Osteoblast (primary cell): ENCODE results near the gene DNAJC1. TPM values are rescaled to one million over a fixed set of nuclear protein-coding genes. Genes with fewer than 3 reads are reported as not detected.
A peak's percentile ranks its signal among the peaks of the same experiment; 100 is the strongest.
"Not testable (repeated sequence)": the region's sequence is repeated elsewhere in the genome, so short reads cannot be mapped to it uniquely, and the experiment has no call there.

Experiments used
- DNase-seq: peaks from one replicate; pipeline ENCODE4 v3.0.0; 2011; ENCODE audit warnings: low spot score, mixed read lengths; ENCODE audit not compliant: insufficient read length; ENCODE audit errors: missing footprints
- H2AFZ ChIP-seq: 2 replicates; pipeline ENCODE4 v1.6.0; 2011; ENCODE audit warnings: mild to moderate bottlenecking, low read length
- H3K27ac ChIP-seq: 2 replicates; pipeline ENCODE4 v1.5.1; 2011; ENCODE audit warnings: mild to moderate bottlenecking, low read depth, low read length, moderate library complexity
- H3K27me3 ChIP-seq: 2 replicates; pipeline ENCODE4 v1.6.0; 2012; ENCODE audit warnings: mild to moderate bottlenecking, control low read depth, inconsistent platforms, low read length, moderate library complexity; ENCODE audit not compliant: insufficient read depth
- H3K36me3 ChIP-seq: 2 replicates; pipeline ENCODE4 v1.5.1; 2011; ENCODE audit warnings: mild to moderate bottlenecking, low read length, control low read depth, moderate library complexity; ENCODE audit not compliant: insufficient read depth
- H3K4me1 ChIP-seq: 2 replicates; pipeline ENCODE4 v1.5.1; 2011; ENCODE audit warnings: mild to moderate bottlenecking, low read length, control low read depth, moderate library complexity; ENCODE audit not compliant: insufficient read depth
- H3K4me2 ChIP-seq: 2 replicates; pipeline ENCODE4 v1.6.0; 2011; ENCODE audit warnings: mild to moderate bottlenecking, low read length; ENCODE audit not compliant: insufficient read depth
- H3K4me3 ChIP-seq: fragments of 200-600 bp; sonication (generic); 3 replicates; pipeline ENCODE4 v1.5.1; 2012; ENCODE audit warnings: mild to moderate bottlenecking, low read length, inconsistent platforms; ENCODE audit not compliant: insufficient read depth
- H3K79me2 ChIP-seq: 2 replicates; pipeline ENCODE4 v1.6.0; 2012; ENCODE audit warnings: mild to moderate bottlenecking, low read length, control low read depth, inconsistent platforms; ENCODE audit not compliant: insufficient read depth
- H3K9me3 ChIP-seq: 2 replicates; pipeline ENCODE4 v1.5.1; 2011; ENCODE audit warnings: low read depth, low read length, control low read depth
- H4K20me1 ChIP-seq: 2 replicates; pipeline ENCODE4 v1.6.0; 2012; ENCODE audit warnings: mild to moderate bottlenecking, low read length, control low read depth; ENCODE audit not compliant: insufficient read depth
- total RNA-seq: library from RNA; depleted of rRNA; stranded (reverse); fragments of >200 nt; gene quantifications from 2 replicates; pipeline ENCODE4 v1.2.3, GENCODE V29; 2012
- TF ChIP-seq, protein P1 (sequence below): IDR thresholded peaks from 2 replicates; pipeline ENCODE4 v1.5.1; 2011; ENCODE audit warnings: mild to moderate bottlenecking, low read depth, low read length, moderate library complexity; ENCODE audit errors: extremely low read depth

DNAJC1 gene
- total RNA-seq, 1 donor, result 83.2 TPM

DNA sequence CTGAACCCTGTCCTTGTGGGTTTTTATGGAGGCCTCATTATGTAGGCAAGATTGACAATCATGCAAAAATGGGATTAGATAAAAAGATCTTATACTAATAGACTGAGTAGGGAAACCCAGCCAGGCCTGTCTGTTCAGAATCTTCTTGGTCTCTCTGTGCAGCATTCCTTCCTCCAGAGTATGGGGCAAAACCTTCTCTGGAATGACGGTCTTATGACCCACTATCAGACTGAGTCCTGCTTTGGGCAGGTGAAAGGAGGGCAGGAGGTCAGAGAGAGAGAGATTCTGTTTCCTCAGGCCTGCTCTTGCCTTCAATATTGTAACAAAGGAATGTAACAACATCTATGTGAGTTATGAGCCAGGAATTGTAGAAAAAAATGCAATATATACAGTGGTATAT lies 182.6 kb downstream of the DNAJC1 start:
- Histone ChIP-seq H3K4me2 (no peak overlapping the region), H3K4me3 (no peak overlapping the region), H3K4me1 (no peaks in the 10 kb centered on the region), H3K27ac (no peak overlapping the region), H3K79me2 (no peaks in the 10 kb centered on the region), H2AFZ (no peak overlapping the region), H4K20me1 (no peaks in the 10 kb centered on the region), H3K36me3 (no peaks in the 10 kb centered on the region), H3K27me3 (no peaks in the 10 kb centered on the region), H3K9me3 (peaks cover 2% of the 10 kb centered on the region)
- TF ChIP-seq, protein P1, sequence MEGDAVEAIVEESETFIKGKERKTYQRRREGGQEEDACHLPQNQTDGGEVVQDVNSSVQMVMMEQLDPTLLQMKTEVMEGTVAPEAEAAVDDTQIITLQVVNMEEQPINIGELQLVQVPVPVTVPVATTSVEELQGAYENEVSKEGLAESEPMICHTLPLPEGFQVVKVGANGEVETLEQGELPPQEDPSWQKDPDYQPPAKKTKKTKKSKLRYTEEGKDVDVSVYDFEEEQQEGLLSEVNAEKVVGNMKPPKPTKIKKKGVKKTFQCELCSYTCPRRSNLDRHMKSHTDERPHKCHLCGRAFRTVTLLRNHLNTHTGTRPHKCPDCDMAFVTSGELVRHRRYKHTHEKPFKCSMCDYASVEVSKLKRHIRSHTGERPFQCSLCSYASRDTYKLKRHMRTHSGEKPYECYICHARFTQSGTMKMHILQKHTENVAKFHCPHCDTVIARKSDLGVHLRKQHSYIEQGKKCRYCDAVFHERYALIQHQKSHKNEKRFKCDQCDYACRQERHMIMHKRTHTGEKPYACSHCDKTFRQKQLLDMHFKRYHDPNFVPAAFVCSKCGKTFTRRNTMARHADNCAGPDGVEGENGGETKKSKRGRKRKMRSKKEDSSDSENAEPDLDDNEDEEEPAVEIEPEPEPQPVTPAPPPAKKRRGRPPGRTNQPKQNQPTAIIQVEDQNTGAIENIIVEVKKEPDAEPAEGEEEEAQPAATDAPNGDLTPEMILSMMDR, result no peak
- peak; percentile 30 for DNase-seq

DNA sequence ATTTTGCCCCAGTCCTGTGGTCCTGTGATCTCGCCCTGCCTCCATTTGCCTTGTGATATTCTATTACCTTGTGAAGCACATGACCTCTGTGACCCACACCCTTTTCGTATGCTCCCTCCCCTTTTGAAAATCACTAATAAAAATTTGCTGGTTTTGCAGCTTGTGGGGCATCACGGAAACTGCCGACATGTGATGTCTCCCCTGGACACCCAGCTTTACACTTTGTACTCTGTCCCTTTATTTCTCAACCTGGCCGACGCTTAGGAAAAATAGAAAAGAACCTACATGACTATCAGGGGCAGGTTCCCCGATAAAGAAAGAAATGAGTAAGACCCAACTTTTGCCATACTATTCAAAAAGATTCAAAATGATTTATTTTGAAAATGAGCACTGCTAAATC lies 185.1 kb downstream of the DNAJC1 start:
- not testable (repeated sequence) for H3K36me3 ChIP-seq, H3K79me2 ChIP-seq, H3K4me3 ChIP-seq, H3K9me3 ChIP-seq, H3K4me2 ChIP-seq, H2AFZ ChIP-seq, DNase-seq, H3K27ac ChIP-seq, H3K4me1 ChIP-seq, H3K27me3 ChIP-seq, H4K20me1 ChIP-seq

DNA sequence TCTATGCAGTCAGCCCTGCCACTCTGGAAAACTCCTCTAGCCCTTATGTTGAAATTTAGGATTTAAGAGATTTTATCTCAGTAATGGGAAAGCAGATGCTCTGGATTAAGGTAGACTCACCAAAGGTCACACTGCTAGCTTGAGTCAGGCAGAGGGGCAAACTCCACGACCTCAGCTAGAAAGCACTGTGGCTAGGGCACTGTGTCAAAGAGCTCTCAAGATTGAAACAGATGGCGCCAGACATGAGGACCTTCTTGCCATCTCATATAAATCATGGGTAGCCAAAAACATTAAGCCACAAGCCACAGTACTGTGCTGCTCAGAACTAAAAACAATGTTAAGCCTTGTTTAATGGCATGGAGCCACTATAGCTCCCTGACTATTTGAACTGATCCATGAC lies 188.7 kb downstream of the DNAJC1 start:
- Histone ChIP-seq H3K27me3 (no peaks in the 10 kb centered on the region), H3K79me2 (no peaks in the 10 kb centered on the region), H3K27ac (no peak overlapping the region), H3K4me2 (no peak overlapping the region), H3K4me1 (no peaks in the 10 kb centered on the region), H3K4me3 (no peak overlapping the region), H3K36me3 (no peaks in the 10 kb centered on the region), H2AFZ (no peak overlapping the region), H3K9me3 (peaks cover 2% of the 10 kb centered on the region), H4K20me1 (no peaks in the 10 kb centered on the region)
- no peak for DNase-seq
- TF ChIP-seq, protein P1, result no peak

DNA sequence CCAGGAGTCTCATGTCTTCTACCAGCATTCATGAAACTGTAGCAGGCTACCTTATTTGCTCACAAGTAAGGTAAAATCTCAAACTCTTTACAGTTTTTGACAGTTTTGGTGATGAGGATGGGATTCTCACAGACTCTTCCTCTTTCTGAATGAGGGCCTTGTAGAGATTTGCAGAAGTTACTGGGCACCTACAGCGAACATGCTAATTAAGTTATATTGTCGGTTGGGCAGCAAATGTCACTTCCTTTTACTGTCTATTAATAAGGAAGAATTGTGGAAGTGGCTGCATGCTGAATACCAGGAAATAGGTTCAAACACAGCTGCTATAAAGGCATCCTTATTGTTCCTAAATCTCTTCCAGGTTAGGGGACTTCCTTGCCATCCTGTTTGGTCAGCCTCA lies 189.6 kb downstream of the DNAJC1 start:
- no peak overlapping the region for H3K4me3 ChIP-seq
- peak; percentile 3 for DNase-seq
- H3K9me3 ChIP-seq, result peaks cover 2% of the 10 kb centered on the region
- no peaks in the 10 kb centered on the region for H3K4me1 ChIP-seq
- H3K27ac ChIP-seq, result no peak overlapping the region
- no peaks in the 10 kb centered on the region for H3K79me2 ChIP-seq
- TF ChIP-seq, protein P1, result no peak
- H4K20me1 ChIP-seq, result no peaks in the 10 kb centered on the region
- no peak overlapping the region for H2AFZ ChIP-seq
- no peaks in the 10 kb centered on the region for H3K27me3 ChIP-seq
- no peak overlapping the region for H3K4me2 ChIP-seq
- H3K36me3 ChIP-seq, result no peaks in the 10 kb centered on the region

DNA sequence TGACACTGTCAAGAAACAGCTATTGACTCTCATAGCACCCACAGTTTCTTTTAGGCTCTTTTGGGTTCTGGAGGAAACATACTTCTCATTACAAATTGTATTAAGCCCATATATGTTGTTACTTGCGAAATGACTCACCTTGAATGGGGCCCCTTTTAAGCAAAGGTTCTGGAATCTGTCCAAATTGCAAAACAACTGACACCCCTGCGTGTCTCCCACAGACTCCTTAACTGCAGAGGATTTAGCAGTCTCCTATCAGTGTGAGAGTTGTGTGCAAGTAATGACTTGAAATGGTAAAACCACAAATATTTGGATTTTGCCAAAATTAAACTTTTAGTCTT lies 192.3 kb downstream of the DNAJC1 start:
- Histone ChIP-seq H3K9me3 (peaks cover 2% of the 10 kb centered on the region), H4K20me1 (no peaks in the 10 kb centered on the region), H3K4me2 (no peak overlapping the region), H3K27me3 (no peaks in the 10 kb centered on the region), H3K27ac (no peak overlapping the region), H3K4me1 (peaks cover 3% of the 10 kb centered on the region), H3K4me3 (no peak overlapping the region), H3K36me3 (no peaks in the 10 kb centered on the region), H2AFZ (no peak overlapping the region), H3K79me2 (no peaks in the 10 kb centered on the region)
- TF ChIP-seq, protein P1, result no peak
- DNase-seq, result no peak
